GM10847 (cell line): Measurements from ENCODE around the gene ADAMTS2.

Experiments
- POLR2A ChIP-seq: IDR thresholded peaks from 2 replicates; pipeline ENCODE4 v1.6.1; 2011; ENCODE audit not compliant: insufficient read length; ENCODE audit errors: extremely low read depth

Gene ADAMTS2

GRCh38 chr5:179192185-179192890, 152.9 kb downstream of the ADAMTS2 start:
- no peak for TF ChIP-seq POLR2A

- no peak for TF ChIP-seq POLR2A
Observed at GRCh38 chr5:179191506-179192184, 153.6 kb downstream of the ADAMTS2 start.

- TF ChIP-seq POLR2A: no peak
Observed at GRCh38 chr5:179190851-179191505, 154.3 kb downstream of the ADAMTS2 start.

DNA sequence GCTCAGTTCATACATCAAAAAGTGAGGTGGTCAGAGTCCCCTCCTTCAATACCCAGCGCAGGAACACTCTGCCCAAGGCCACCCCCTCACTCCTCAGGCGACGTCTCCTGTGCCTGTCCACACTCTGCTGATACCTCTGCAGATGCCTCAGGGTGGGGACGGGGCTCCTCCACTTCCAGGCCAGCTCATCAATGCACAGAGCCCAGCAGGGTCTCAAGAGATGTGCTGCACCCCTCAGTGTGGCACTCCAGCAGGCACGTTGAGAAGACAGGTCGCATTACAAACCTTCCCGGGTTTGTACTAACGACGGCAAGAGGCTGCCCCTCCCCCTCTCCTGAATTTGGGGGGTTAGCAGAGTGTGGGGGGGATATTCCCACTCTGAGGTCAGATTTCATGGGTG, 156.6 kb downstream of the ADAMTS2 start:
- no peak for TF ChIP-seq POLR2A

- no peak for TF ChIP-seq POLR2A
Observed at GRCh38 chr5:179187681-179188575, 157.3 kb downstream of the ADAMTS2 start.

DNA sequence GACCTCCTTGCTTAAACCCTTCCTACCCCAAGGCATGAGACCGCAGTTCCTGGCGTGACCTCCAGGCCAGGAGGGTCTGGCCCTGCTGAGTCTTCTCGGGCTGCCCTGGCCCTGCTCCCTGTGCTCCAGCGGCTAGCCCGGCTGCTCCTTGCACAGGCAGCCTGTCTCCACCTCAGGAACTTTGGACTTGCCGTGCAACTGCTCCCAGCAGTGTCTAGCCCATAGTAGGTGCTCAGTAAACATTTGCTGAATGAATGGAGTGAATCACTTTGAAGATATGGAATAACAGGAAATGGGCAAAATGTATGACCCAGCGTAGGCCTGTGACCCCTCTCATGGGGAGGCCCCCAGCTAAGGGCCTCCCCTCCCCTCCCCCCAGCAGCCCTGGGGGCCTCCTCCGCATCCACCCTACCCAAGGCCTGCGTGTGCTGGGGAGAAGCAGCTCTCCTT, 158.0 kb downstream of the ADAMTS2 start:
- no peak for TF ChIP-seq POLR2A

DNA sequence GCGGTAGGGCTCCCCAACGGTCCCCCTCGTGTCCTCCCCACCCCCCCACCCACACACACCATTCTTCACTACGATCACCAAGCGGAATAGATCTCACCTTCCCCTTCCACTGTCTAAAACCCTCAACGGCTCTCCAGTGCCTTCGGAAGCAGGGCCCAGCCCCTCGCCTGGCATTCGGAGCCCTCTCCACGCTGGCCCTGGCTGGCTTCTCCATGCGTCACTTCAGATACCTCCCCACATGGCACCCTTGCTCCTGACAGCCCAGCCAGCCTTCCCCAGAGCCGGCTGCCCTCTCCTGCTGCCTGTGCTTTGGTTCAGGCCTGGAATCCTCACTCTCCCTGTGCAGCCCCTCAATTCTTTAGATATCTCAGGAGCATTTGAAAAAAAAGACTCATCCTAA, 158.5 kb downstream of the ADAMTS2 start:
- TF ChIP-seq POLR2A: no peak

DNA sequence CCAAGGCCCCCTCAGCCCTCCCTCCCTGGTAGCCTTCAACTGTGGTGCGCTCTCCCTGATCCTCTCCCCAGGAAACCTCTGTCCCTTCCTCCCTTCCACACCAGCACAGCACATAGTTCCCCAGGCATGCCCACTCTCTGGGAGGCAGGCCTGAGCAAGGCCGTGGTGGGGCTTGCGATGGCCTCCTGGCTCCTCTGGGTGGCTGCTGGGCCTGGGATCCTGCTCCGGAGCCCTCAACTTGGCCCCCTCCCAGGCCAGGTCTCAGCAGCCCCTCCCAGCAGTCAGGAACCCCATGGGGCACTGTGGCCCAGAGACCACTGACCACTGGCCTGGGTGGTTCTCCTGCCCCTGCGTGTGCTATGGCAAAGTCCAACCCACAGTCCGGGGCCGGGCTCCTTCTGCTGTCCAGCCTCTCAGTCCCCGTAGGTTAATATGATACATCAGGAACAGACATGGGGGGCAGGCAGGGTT, 159.3 kb downstream of the ADAMTS2 start:
- TF ChIP-seq POLR2A: no peak

- no peak for TF ChIP-seq POLR2A
Observed at GRCh38 chr5:179185256-179185940, 159.9 kb downstream of the ADAMTS2 start.

DNA sequence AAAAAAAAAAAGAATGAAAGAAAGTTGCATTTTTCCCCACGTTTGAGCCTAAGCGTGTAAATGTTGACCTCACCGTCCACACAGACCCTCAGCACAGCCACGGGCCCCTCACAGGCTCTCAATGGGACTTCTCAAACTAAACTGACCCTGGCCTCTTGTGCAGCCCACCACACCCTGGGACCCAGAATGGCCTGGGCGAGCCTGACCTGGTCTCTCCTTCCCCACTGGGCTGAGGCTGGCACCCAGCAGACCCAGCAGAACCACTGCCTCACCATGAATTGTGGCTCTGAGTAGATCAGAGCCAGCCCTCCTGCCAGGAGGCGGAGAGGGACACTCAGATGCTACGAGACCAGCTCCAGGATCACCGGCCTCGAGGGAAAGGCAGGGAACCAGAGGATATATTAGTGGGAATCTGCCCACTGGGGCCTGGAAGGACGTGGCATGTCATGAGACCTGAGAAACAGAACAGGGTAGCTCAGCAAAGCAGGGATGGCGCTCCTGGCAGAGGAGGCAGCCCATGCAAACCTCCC, 160.7 kb downstream of the ADAMTS2 start:
- TF ChIP-seq POLR2A: no peak

- TF ChIP-seq POLR2A: no peak
Observed at GRCh38 chr5:179183481-179183880, 161.8 kb downstream of the ADAMTS2 start.

DNA sequence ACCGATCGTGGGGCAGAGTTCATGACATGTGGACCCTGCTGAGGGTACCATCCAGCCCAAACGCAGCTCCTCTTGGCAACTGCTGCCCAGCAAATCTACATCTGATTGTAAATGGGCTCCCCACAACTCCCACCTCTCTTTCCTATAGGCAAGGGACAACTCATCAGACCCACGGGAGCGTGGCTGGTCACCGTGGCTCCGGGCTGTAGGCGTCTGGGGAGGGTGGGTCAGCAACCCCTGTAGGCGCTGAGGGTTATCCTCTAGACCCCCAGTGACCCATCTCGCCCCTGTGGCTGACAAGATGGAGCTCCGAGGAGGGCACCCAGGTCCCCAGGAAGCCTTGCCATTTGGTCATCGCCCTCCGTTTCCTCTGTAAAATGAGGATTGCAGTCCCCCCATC, 162.7 kb downstream of the ADAMTS2 start:
- no peak for TF ChIP-seq POLR2A

- TF ChIP-seq POLR2A: no peak
Observed at GRCh38 chr5:179181988-179182387, 163.3 kb downstream of the ADAMTS2 start.
